HG02938 (cell line): ENCODE results near the gene RNF166.

ENCODE experiments used
- ATAC-seq: cut with Tn5 transposase; IDR thresholded peaks from one replicate; pipeline ENCODE4 v1.9.1; 2021; ENCODE audit warnings: mild to moderate bottlenecking, moderate library complexity; ENCODE audit not compliant: unreplicated experiment

RNF166 gene

DNA sequence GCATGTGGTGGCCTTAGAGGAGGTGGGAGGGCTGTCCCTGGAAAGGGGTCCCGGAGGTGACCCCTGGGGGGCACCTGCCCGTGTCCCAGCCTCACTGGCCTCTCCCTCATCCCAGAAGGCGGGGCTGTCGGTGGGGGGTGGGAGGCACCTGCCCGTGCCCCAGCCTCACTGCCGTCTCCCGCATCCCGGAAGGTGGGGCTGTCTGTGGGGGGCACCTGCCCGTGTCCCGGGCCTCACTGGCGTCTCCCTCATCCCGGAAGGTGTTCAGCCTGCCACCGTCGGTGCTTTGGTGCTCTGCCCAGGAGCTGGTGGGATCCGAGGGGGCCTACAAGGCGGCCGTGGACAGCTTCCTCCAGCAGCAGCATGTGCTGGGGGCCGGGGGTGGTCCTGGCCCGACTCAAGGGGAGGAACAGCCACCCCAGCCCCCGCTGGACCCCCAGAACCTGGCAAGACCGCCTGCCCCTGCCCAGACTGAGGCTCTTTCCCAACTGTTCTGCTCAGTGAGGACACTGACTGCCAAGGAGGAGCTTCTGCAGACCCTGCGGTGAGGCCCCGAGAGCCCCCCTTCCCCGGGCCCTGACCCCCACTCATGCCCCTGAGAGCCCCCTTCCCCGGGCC is 6.3 kb upstream of the RNF166 start:
- ATAC-seq: no peak

DNA sequence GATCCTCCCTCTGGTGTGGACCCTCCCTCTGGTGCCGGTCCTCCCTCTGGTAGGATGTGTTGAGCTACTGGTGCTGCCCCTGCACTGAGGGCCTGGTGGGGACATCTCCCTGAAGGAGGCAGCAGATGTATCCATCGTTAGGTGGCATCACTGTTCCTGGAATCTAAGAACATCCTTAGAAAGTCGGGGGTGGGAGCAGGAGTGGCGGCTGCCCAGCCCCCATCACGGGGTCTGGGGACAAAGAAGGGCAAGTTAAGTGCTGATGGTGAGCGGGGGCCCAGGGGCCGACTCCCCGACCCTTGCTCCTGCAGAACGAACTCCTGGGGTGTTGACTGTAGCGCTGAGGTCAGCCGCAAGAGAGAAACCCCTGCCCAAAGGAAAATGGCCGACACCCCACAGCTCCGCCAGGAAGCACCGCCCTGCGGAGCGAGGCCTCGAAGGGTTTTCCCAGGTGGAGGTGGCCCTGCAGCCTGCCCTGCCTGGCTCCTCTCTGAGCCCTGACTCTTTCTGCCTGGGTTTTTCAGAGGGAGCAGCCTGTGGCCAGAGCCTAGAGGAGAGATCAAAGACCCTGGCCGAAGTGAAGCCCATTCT is 5.6 kb upstream of the RNF166 start:
- no peak for ATAC-seq

DNA sequence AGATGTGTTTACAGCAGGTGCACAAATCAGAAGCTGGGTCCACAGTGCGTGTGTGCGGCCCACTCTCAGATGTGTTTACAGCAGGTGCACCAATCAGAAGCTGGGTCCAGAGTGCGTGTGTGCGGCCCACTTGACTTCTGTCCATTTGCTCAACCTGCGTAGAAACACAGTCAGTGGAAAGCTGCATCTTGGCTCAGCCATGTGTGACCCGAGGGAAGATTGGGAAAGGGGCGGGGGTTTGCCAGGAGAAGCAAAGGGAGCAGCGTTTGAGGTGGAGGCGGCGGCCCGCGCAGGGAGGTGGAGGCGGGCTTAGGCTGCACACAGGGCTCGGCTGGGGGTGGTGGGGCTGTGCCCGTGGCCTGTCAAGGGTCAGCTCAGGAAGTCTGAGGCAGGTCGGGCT is 4.3 kb upstream of the RNF166 start:
- ATAC-seq: no peak

DNA sequence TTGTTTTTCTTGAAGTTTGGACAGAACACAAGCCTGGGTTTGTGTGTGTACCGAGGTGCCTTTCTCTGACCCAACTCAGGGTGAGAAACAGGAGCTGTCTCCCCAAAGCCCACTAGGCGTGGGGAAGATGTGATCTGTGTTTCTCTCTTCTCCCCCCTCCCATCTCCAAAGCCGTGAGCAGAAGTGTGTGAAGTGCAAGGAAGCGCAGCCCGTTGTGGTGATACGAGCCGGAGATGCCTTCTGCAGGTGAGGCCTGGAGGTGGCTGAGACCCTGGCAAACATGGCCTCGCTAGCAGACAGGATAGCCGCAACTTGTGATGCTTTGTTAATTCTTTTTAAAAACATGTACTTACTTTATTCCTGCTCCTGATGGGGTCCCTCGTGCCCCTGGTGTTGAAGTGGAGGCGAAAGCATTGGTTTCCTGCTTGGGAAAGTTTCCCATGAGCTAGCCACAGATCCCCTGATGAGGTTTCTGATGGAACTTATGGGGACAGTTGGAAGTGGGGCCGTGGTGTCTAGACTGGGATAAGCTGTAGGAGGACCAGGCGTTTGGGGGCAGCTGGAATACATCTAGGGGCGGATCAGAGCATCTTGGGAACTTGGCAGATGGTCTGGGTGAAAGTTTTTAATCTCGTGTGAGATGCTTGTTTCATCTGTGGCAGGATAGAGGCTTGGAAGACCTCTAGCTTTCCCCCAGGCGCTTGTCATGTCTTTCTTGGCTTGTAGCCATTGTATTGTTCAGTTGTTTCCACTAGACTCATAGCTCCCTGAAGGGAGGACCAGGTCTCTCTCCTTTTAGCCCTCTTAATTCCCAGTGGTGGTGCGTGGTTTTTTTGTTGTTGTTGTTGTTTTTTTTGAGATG is 988 bp upstream of the RNF166 start:
- no peak for ATAC-seq

DNA sequence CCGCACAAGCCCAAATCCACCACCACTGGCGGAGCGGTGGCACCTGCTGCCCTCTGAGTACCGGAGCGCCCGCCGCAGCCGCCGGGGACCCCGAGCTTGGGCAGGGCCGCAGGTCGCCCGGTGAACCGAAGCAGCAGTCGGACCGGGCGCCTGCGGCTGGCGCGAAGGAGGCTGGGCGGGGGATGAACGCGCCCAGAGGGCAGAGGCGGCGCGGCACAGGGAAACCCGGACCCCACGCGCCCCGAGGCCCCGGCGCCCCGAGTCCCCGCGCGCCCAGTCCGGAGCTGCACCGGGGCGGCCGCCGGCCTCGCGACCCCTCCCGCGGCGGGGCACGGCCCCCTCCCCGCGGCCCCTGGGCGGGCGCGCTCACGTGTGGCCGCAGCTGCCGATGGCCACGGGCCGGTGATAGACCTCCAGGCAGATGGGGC is 393 bp downstream of the RNF166 start:
- ATAC-seq: peak; percentile 27

DNA sequence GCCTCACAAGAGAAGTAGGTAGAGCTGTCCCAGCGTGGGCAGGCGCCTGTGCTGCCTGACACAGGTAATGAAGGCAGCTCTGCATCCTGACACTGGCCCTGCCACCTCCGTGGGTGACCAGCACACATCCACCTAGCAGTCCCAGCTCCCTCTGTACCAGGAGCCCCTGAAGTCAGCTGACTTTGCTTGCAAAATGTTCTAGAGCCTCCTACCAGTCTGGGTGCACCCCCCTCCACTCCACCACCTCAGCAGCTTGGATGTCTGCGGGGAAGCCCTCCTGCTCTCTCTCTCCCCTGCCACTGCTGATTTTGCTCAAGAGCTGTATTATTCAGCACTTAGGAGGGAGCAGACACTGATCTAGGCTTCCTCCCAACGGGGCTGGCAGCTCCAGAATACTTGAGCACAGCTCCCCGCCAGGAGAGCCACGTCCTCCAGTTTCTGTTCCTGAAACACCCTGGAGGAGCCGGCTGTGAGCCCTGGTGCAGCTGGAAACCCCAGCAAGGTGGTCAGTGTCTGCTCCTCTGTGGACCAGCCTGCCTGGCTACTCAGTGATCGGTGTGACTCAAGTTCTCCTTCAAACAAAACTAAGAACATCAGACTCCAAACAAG is 1.0 kb downstream of the RNF166 start:
- no peak for ATAC-seq

DNA sequence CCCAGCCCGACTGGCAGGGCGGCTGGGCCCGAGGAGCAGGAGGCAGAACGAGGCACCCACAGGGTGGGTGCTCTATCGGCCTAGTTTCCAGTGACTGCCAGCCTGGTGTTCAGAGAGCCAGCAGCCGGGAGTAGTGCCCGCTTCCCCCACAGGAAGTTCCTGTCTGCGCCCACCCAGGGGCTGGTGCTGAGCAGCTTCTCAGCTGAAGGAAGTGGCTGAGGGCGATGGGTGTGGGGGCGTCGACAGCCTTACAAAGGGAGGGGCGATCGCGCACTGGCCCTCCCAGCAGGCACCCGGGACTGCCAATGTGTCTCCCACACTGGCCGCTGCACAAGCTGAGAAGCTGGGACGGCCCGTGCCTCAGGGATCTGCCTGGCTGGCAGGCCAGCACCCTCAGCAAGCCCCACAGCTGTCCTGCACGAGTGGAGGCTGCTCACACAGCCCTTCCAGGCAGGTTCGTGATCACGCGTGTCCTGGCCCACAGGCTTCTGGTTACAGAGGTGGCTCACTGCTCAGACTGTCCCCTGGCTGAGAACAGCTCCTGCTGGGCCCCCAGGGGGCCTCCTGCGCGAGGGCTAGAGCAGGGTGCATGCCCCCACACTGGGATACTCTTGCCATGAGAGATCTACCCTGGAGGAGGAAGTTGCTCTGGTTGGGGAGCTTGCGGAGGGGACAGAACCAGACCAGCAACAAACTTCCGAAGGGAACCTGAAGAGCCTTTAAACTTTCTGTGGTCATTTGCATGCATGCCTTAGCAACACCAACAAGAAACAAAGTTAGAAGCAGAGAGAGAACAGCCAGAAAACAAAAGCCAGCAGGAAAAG is 2.5 kb downstream of the RNF166 start:
- no peak for ATAC-seq

DNA sequence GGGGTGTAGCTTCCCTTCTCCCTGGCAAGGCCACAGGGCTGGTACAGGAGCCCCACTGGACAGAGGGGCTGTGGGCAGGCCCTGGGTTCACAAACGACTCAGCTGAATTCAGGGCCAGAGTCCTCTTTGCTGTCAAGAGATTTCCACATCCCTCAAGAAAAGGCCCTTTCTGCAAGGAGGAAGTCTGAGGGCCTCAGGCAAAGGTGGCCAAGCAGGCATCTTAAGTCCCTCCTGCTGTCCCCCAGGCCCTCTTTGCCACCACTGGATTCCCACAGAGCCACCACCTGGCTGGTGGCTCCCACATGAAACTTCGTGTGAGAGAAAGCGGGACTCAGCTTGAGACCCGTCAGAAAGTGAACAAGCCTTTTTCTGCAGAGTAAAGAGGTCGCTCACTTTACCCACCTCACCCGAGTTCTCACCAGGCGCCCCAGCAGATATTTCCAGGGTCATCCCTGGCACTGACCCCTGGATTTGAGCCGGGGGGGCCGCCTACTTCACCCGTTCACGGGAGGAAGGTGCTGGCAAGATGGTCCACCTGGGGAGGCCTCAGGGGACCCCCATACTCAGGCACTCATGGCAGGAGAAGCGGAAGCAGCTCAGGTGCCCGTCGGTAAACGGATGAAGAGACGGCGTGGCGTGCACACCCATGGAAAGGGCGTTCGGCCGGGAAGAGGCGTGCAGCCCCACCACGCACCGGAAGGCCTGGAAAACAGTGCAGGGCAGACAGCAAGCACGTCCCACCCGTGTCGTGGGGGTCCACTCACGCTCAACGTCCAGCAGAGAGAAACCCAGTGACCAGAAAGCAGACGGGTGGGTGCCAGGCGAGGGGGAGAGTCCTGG is 3.6 kb downstream of the RNF166 start:
- ATAC-seq: no peak

DNA sequence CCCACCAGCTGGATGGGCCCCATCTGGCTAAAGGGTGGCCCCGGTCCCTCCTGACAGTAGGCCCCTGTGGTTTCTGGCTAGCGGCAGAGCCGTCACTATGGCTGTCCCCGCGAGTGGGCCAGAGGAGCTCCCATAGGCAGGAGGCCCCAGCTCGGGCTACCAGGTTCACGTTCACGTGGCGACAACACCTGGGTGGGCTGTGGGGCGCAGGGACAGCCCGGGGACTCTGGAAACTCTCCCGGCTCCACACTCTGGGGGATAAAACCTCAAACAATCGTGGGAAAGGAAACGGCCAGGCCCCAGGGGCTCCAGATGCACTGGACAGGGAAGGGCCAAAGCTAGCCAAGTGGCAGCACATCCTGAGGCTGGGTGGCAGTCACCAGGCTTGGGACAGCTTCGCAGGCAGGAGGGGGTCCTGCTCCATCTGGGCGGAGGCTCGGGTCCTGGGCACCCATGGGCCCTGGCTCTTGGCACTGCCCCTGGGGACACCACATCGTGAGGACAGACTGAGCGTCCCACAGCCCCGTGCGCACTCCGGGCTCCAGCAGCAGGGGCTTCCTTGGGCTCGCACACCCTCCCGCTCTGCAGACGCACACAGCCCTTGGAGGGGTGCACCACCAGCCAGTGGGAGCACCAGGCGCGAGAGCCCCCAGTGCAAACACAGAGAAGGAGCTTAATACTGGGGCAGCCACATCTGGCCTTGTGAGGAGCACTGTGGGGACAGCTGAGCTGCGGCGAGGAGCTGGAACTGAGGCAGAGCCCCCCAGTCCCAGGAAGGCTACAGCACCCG is 4.4 kb downstream of the RNF166 start:
- ATAC-seq: no peak

DNA sequence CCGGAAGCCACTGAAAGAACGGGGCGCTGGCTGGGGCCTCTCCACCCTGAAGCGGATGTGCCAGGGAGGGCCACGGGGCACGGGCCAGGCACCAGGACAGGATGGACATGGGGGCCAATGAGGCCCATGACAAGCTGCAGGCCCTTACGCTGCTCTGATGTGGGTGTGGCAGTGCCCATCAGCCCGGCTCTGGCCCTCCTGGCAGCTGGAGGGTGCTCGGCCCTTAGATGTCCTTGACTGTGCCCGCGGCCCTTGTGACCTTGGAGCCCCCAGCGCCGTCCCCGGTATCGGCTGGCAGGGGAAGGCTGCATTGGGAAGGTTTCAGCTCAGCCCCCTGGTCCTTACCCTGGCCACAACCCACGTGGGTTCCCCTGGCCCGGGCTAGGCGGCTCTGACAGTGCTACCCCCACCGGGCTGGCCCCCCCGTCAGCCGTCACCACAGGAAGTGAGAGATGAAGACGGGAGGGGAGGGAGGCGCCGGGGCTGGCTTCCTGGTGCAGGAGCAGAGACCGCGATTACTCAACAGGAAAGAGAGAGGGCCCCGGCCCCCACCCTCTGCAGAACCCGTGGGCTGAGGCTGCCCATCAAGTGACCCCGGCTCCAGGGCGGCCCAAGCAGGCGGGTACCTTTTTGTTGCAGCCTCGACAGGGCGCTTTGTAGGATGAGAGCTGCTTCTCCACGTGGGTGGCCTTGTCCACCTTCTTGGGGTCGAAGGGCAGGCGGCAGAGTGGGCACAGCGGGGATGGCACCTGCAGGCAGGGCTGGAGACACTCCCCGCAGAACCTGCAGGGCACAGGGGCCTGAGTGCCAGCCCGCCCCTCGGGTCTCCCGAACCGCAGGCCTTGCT is 5.3 kb downstream of the RNF166 start:
- ATAC-seq: peak; percentile 68

DNA sequence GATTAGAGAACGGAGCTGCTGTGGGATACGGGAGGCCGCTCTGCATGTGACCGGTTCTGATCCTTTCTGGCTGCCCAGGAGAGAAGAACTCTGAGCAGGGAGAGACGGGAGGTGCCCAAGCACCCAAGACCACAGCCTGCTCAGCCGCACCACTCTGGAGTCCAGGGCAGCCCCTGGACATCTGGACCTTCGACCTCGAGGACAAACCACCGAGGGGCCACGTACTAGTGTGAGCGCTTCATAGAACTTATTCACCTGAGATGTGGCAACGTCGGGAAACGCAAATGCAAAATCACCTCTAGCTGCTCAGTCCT is 5.9 kb downstream of the RNF166 start:
- ATAC-seq: no peak

DNA sequence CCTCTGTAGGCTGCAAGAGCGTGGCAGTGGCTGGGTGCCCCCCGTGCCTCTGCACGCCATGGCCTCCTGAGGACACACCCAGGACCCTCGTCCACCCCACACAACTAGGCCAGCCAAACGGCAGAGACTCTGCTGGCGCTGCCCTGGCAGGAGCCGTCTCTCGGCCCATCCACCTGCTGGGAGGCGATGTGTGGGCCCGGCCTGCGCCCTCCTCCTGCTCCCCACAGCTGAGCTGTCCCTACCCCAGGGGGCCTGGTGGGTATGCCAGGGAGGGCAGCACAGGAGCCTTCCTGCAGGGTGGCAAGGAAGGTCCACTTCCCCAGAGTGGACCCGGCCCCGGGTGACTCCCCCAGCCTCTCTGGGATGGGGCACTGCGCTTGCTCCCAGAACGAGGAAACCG is 7.0 kb downstream of the RNF166 start:
- no peak for ATAC-seq

DNA sequence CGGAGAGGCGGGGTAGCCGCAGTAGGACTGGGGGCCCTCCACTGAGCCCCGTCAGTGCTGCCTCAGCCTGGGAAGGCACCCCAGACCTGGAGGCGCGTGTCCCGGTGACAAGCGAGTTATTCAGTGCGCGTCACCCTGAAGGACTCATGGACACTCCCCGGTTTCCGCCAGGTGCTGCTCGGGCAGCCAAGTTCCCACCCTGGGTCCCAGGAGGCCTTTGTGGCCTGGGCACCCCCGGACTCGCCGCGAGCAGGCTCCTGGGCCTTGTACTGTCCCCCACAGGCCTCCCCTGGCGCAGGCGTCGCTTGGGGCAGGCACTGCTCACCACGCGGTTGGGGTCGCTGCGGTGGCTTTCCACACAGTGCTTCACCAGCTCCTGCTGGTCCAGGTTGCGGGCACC is 7.6 kb downstream of the RNF166 start:
- no peak for ATAC-seq

DNA sequence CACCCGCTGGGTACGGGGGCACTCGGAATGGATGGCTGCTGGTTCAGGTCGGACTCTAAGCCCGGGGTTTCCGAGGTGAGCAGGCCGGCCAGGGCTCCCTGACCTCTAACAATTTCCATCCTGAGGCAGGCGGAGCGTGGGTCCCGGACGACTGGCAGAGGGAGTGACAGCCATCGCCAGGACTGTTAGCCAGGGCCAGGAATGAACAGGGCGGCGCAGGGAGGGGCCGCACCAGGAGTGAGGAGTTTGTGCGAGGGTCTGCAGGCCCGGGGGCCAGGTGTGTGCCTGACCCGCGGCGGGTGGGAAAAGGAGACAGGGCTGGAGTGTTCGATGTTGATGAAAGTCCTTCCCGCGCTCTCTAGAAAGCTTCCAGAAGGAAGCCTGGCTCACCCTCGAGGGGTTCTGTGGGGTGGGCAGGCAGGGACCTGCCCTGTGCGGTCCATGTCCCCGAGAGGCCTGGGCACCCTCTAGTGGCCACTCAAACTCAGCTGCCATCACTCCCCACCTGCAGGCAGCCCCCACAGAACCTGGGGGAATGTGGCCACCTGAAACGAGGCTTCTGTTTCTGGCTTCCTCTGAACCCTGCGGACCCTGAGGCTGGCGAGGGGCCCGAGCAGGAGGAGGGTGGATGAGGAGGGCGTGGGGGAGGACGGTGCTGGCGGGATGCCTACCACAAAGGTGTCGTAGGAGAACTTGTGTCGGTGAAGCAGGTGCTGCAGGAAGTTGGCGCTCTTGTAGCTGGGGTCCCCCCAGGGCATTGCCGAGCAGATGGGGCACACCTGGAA is 8.2 kb downstream of the RNF166 start:
- no peak for ATAC-seq

DNA sequence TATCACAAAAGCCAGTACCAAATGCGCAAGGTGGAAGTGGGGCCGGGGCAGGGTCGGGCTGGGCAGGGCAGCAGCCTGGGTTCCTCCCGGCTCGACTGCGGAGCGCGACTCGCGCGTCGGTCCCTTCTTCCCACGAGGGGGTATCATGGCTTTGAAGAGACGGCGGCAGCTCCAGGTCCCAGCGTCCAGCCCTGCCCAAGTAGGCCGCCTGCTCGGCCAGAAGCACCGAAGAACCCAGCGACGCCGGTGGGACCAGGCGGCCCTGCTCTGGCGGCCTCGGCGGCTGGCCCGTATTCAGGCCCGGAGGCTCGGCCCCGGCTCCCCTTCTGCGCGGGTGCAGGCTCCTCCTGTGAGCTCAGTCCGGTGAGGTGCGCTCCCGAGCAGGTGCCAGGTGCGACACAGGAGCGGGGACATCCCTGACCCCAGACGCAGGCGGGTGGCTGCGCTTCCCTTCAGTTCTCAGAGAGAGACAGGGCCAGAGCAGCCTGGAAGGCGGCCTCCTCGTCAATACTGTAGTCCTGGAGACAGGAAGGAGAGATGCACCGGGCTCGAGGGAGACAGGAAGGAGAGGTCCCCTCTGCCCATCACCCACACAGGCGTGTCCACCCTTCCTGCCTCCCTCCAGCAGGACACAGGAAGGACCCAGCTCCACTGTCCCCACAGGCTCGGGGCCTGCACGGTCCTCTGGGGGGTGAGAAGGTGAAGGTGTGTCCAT is 8.9 kb downstream of the RNF166 start:
- no peak for ATAC-seq

DNA sequence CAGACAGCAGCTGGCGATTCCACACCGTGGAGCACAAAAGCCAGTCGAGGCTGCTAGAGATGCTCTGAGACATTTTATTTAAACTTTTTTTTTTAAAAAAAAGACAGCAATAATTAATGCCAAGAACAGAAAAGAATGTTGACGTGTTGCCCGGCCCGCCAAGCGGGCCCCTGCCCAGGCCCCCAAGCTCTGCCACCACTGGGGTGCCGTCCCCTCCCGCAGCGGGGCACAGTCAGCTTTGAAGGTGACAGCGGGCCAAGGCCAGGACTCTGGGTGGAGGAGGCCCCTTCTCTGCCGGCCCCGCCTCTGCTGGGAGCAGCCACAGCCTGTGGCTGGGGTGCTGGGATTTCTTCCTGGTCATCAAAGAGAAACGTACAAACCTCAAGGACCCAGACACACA is 9.8 kb downstream of the RNF166 start:
- no peak for ATAC-seq

DNA sequence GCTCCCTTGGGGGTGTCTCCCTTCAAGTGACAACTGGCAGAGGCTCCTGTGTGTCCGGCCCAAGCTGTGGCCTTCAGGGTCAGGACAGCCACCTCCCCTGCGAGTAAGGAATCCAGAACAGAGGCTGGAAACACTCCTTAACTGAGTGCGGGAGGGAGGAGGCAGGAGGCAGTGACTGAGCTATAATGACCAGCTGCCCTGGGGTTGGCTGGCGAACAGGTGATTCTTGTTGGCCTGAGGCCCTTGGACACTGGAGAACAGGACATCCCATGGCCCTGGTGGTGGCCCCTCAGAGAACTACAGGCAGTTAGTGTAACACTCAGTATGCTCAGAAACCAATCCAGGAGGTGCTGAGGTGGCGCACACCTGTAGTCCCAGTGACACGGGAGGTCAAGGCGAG is 10.5 kb downstream of the RNF166 start:
- ATAC-seq: no peak
